IPS-18c (cell line): Measurements from ENCODE around the gene P4HA2.

Source experiments
- H3K4me3 ChIP-seq: 2 replicates; pipeline ENCODE4 v1.7.0; 2013; ENCODE audit warnings: low read depth, mild to moderate bottlenecking, low read length, moderate library complexity; ENCODE audit not compliant: insufficient read depth
- H3K9me3 ChIP-seq: one replicate; pipeline ENCODE4 v1.6.1; 2013; ENCODE audit warnings: mild to moderate bottlenecking, low read length, moderate library complexity; ENCODE audit not compliant: control insufficient read depth, insufficient read depth

P4HA2 gene

DNA sequence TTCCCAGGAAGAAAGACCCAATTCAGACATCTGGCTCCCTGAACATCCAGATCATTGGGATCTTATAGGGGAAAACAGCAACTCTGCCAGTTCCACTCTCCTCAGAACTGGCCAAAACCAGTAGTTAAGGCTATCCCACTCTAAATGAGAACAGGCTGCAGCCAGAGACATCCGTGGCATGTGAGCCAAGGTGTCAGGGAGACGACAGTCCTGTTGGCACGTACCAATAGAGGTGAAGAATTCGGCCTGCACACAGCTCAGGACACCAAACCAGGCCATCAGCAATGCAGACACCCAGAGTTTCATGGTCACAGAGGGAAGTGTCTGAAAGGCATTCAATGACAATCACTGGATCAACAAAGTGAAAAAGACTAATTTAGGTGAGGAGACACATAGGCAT, 9.3 kb downstream of the P4HA2 start:
- H3K9me3 ChIP-seq: no peaks in the 10 kb centered on the region
- no peak overlapping the region for H3K4me3 ChIP-seq

- Histone ChIP-seq H3K9me3 (no peaks in the 10 kb centered on the region), H3K4me3 (no peak overlapping the region)
These were observed 12.3 kb downstream of the P4HA2 start for GRCh38 chr5:132215329-132215728.

- Histone ChIP-seq H3K4me3 (no peak overlapping the region), H3K9me3 (no peaks in the 10 kb centered on the region)
These were observed 13.2 kb downstream of the P4HA2 start for GRCh38 chr5:132214491-132214890.

DNA sequence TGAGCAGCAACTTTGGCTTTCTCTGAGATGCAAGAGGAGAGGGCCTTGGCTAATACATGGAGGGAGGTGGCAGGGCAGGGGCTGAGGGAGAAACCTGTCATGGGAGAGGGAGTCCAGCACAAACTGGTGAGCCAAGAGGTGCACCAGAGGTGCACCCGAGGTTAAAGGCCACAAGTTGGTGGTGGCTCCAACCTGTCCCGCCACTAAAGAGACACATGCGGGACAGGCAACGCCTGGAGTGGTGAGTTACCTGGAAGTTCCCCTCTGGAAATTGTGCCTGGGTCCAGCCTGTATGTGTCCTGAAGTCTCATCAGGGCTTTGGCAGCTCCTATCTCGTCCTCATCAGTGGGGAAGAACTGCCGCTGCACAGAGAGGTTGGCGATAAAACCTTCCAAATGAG, 14.0 kb downstream of the P4HA2 start:
- H3K9me3 ChIP-seq: no peaks in the 10 kb centered on the region
- no peak overlapping the region for H3K4me3 ChIP-seq

GRCh38 chr5:132211787-132212186, 15.9 kb downstream of the P4HA2 start:
- Histone ChIP-seq H3K9me3 (no peaks in the 10 kb centered on the region), H3K4me3 (no peak overlapping the region)

- Histone ChIP-seq H3K9me3 (no peaks in the 10 kb centered on the region), H3K4me3 (no peak overlapping the region)
These were observed 16.7 kb downstream of the P4HA2 start for GRCh38 chr5:132210944-132211343.

DNA sequence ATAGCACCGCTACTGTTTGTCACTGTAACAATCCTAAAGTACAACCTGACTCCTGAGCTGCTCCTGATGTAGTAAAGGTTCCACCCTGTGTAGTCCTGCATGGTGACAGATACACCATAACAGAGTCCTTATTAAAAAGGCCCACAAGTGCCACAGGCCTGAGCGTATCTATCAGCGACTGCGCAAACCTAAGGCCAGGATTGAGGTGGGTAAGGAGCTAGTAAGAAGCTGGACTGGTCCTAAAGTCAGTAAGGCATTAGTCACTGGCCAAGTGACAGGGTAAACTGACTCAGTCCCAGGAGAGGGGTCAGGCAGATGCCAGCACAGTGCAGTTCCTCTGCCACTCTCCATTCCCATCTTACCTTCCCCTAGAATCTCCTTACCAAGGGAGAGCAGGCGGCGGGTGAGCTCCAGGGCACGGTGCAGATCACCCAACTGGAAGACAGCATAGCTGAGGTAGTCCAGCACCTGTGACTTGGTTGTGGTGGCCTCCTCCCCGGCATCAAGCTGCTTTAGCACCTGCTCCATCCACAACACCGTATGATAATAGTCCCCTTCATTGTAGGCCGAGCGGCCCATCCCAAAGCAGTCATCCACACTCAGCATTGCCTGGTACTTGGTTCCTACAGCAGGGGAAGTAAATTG, 17.6 kb downstream of the P4HA2 start:
- Histone ChIP-seq H3K4me3 (no peak overlapping the region), H3K9me3 (no peaks in the 10 kb centered on the region)

GRCh38 chr5:132209131-132209530, 18.5 kb downstream of the P4HA2 start:
- Histone ChIP-seq H3K9me3 (no peaks in the 10 kb centered on the region), H3K4me3 (no peak overlapping the region)

- no peak overlapping the region for H3K4me3 ChIP-seq
- H3K9me3 ChIP-seq: no peaks in the 10 kb centered on the region
These were observed 19.9 kb downstream of the P4HA2 start for GRCh38 chr5:132207778-132208177.

DNA sequence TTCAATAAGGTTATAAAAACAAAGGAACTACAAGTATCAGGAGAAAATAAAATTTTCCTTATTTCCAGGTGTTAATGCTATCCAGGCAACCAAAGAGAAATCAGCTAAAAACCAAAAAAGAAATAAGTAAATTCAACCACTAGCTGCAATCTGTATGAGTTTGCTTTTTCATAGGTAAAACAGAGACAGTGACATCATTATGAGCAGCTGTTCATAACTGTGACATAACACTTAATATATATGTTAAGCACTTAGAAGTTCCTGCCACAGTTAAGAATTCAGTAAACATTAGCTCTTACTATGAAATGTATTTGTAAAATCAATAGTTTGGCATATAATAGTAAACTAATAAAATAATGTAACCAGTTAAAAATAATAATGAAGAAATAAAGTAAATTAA, 20.9 kb downstream of the P4HA2 start:
- Histone ChIP-seq H3K9me3 (no peaks in the 10 kb centered on the region), H3K4me3 (no peak overlapping the region)

- no peaks in the 10 kb centered on the region for H3K9me3 ChIP-seq
- no peak overlapping the region for H3K4me3 ChIP-seq
These were observed 22.1 kb downstream of the P4HA2 start for GRCh38 chr5:132205385-132206125.

- no peaks in the 10 kb centered on the region for H3K9me3 ChIP-seq
- no peak overlapping the region for H3K4me3 ChIP-seq
These were observed 23.1 kb downstream of the P4HA2 start for GRCh38 chr5:132204371-132205135.

GRCh38 chr5:132203916-132204315, 23.7 kb downstream of the P4HA2 start:
- H3K9me3 ChIP-seq: no peaks in the 10 kb centered on the region
- no peak overlapping the region for H3K4me3 ChIP-seq

GRCh38 chr5:132203464-132203818, 24.2 kb downstream of the P4HA2 start:
- Histone ChIP-seq H3K9me3 (no peaks in the 10 kb centered on the region), H3K4me3 (no peak overlapping the region)

GRCh38 chr5:132202711-132203463, 24.8 kb downstream of the P4HA2 start:
- no peak overlapping the region for H3K4me3 ChIP-seq
- no peaks in the 10 kb centered on the region for H3K9me3 ChIP-seq

DNA sequence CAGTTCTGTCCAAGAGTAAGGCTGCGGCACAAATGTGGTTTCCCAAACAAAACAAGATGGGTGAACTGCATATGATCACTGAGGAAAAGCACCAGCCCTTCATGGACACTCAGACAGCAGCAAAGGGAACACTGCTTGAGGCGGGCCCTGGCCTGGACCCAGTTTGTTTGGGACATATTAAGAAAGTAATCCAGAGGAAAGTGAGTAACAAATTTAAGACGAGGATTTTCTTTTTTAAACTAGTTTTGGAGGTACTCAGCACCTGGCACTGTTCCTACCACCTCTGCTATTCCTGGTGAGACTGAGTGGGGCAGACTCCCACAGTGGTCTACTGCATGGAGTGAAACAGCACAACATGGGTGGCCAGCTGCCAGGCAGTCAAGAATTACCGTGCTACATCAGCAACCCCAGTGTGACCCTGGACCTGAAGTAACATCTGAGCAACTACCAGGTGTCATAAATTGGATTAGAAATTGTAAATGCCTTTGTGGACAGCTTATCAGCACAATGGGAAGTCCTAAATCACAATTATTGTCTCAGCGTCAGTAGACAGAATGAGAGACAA, 28.5 kb downstream of the P4HA2 start:
- Histone ChIP-seq H3K9me3 (no peaks in the 10 kb centered on the region), H3K4me3 (no peak overlapping the region)

DNA sequence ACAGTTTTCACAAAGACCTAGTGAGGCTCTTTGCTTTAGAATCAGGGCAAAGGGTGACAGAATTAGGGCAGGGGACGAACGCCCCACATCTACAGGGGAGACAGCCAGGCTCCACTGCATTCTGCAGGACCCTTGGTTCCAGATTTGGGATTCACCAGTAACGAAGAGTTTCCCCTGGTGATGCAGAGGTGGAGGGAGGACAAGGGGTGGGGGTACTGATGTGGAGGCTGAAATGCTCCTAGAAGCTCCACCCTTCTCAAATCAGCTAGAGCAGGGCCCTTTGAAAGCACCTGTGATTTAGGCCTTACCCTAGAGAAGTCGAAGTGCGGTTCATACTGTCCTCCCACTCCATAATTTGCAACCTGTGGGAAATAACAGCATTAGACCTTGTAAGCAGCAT, 29.1 kb downstream of the P4HA2 start:
- no peaks in the 10 kb centered on the region for H3K9me3 ChIP-seq
- H3K4me3 ChIP-seq: no peak overlapping the region
